Hepatocyte (in vitro differentiated cells): ENCODE data around the gene SNED1. TPM values are rescaled to one million over a fixed set of nuclear protein-coding genes. Genes with fewer than 3 reads are reported as not detected.

Experiments
- DNase-seq: peaks from one replicate; pipeline ENCODE4 v3.0.0-alpha.2; 2016; ENCODE audit warnings: low spot score
- H2AFZ ChIP-seq: fragments of 200-600 bp; sonication (generic); 2 replicates; pipeline ENCODE4 v1.6.0; 2016; ENCODE audit warnings: antibody characterized with exemption, mild to moderate bottlenecking
- H3K27ac ChIP-seq: fragments of 200-600 bp; sonication (generic); 2 replicates; pipeline ENCODE4 v1.5.1; 2016; ENCODE audit warnings: mild to moderate bottlenecking
- H3K27me3 ChIP-seq: fragments of 200-600 bp; sonication (generic); 2 replicates; pipeline ENCODE4 v1.6.1; 2016
- H3K36me3 ChIP-seq: fragments of 200-600 bp; sonication (generic); replicated peaks from 2 replicates; pipeline ENCODE4 v1.5.1; 2016; ENCODE audit warnings: low read depth; ENCODE audit not compliant: insufficient read depth
- H3K4me1 ChIP-seq: fragments of 200-600 bp; sonication (generic); 2 replicates; pipeline ENCODE4 v1.5.1; 2016; ENCODE audit warnings: mild to moderate bottlenecking, moderate library complexity; ENCODE audit not compliant: insufficient read depth
- H3K4me2 ChIP-seq: fragments of 200-600 bp; sonication (generic); 2 replicates; pipeline ENCODE4 v1.6.0; 2016
- H3K4me3 ChIP-seq: fragments of 200-600 bp; sonication (generic); 2 replicates; pipeline ENCODE4 v1.5.1; 2016; ENCODE audit warnings: mild to moderate bottlenecking
- H3K79me2 ChIP-seq: fragments of 200-600 bp; sonication (generic); 2 replicates; pipeline ENCODE4 v1.6.0; 2017; ENCODE audit warnings: mild to moderate bottlenecking
- H3K9me2 ChIP-seq: fragments of 200-600 bp; sonication (generic); replicated peaks from 2 replicates; pipeline ENCODE4 v1.6.0; 2017; ENCODE audit warnings: mild to moderate bottlenecking; ENCODE audit not compliant: insufficient read depth
- H3K9me3 ChIP-seq: fragments of 200-600 bp; sonication (generic); 2 replicates; pipeline ENCODE4 v1.5.1; 2016; ENCODE audit warnings: low read depth, mild to moderate bottlenecking
- H4K20me1 ChIP-seq: fragments of 200-600 bp; sonication (generic); 2 replicates; pipeline ENCODE4 v1.6.0; 2016; ENCODE audit warnings: mild to moderate bottlenecking; ENCODE audit not compliant: insufficient read depth, poor library complexity, severe bottlenecking
- CTCF ChIP-seq: fragments of 200-600 bp; sonication (generic); IDR thresholded peaks from 2 replicates; pipeline ENCODE4 v1.5.1; 2016; ENCODE audit warnings: antibody characterized with exemption, mild to moderate bottlenecking; ENCODE audit not compliant: poor library complexity
- EZH2 ChIP-seq: fragments of 200-600 bp; sonication (generic); IDR thresholded peaks from 2 replicates; pipeline ENCODE4 v1.6.1; 2016; ENCODE audit warnings: antibody characterized with exemption, mild to moderate bottlenecking, borderline replicate concordance
- EZH2phosphoT487 ChIP-seq: fragments of 200-600 bp; sonication (generic); IDR thresholded peaks from one replicate; pipeline ENCODE4 v1.6.1; 2018; ENCODE audit warnings: antibody characterized with exemption, mild to moderate bottlenecking, low read depth, moderate library complexity; ENCODE audit not compliant: unreplicated experiment, severe bottlenecking
- WGBS: methylation state at CpG from one replicate; pipeline ENCODE4 v1.1.6; 2016; ENCODE audit warnings: low lambda C conversion rate; ENCODE audit errors: missing lambda C conversion rate; 5-methylcytosine and 5-hydroxymethylcytosine counted together
- polyA plus RNA-seq: library from polyadenylated mRNA; unstranded; fragments of >200 nt; fragmentation: Nextera tagmentation; extraction: Ambion mirVana; gene quantifications from 2 replicates; pipeline ENCODE4 v1.2.1, GENCODE V29; 2016
- total RNA-seq: library from RNA; depleted of rRNA; stranded (reverse); fragments of >200 nt; gene quantifications from 2 replicates; pipeline ENCODE4 v1.2.3, GENCODE V29; 2014

The SNED1 gene
- total and polyA plus RNA-seq, 2 experiments from 2014 or later = 4.6 to 6.5 TPM

GRCh38 chr2:240960971-240961876, 37.2 kb upstream of the SNED1 start:
- Histone ChIP-seq H3K4me1 (peaks cover 47% of the 10 kb centered on the region), H3K9me3 (no peaks in the 10 kb centered on the region), H2AFZ (no peak overlapping the region), H3K9me2 (no peaks in the 10 kb centered on the region), H4K20me1 (no peaks in the 10 kb centered on the region), H3K79me2 (no peaks in the 10 kb centered on the region), H3K27ac (peak overlapping the region; percentile 89), H3K36me3 (no peaks in the 10 kb centered on the region), H3K4me3 (no peak overlapping the region), H3K4me2 (peak overlapping the region; percentile 65), H3K27me3 (no peaks in the 10 kb centered on the region)
- WGBS = 81% methylated on average over 26 of the region's 27 CpGs
- TF ChIP-seq EZH2 (no peak), EZH2phosphoT487 (no peak), CTCF (no peak)
- DNase-seq = peak; percentile 48

GRCh38 chr2:240961910-240962299, 36.5 kb upstream of the SNED1 start:
- 75% methylated on average over 12 of the region's 12 CpGs for WGBS
- Histone ChIP-seq H3K4me3 (no peak overlapping the region), H3K4me1 (peaks cover 47% of the 10 kb centered on the region), H3K4me2 (peak overlapping the region; percentile 52), H3K79me2 (no peaks in the 10 kb centered on the region), H2AFZ (no peak overlapping the region), H3K9me3 (no peaks in the 10 kb centered on the region), H3K27me3 (no peaks in the 10 kb centered on the region), H3K27ac (peak overlapping the region; percentile 89), H3K36me3 (no peaks in the 10 kb centered on the region), H3K9me2 (no peaks in the 10 kb centered on the region), H4K20me1 (no peaks in the 10 kb centered on the region)
- TF ChIP-seq EZH2phosphoT487 (no peak), EZH2 (no peak), CTCF (no peak)
- no peak for DNase-seq

- Histone ChIP-seq H3K9me3 (no peaks in the 10 kb centered on the region), H3K4me3 (no peak overlapping the region), H3K36me3 (no peaks in the 10 kb centered on the region), H2AFZ (no peak overlapping the region), H3K4me2 (peak overlapping the region; percentile 52), H3K27me3 (no peaks in the 10 kb centered on the region), H3K79me2 (no peaks in the 10 kb centered on the region), H3K9me2 (no peaks in the 10 kb centered on the region), H4K20me1 (no peaks in the 10 kb centered on the region), H3K27ac (peak overlapping the region; percentile 89), H3K4me1 (peaks cover 43% of the 10 kb centered on the region)
- TF ChIP-seq EZH2 = no peak
- no peak for TF ChIP-seq EZH2phosphoT487
- TF ChIP-seq CTCF = no peak
- peak; percentile 55 for DNase-seq
- WGBS = 54% methylated on average over 25 of the region's 29 CpGs
Measured at GRCh38 chr2:240962300-240963064, 35.9 kb upstream of the SNED1 start.
